ENCODE data around the gene SPON1.
"Not testable (repeated sequence)": the region's sequence is repeated elsewhere in the genome, so short reads cannot be mapped to it uniquely, and the experiment has no call there.

The SPON1 gene

GRCh38 chr11:13962562-13963168 is at the start of gene SPON1:
Gene SPON1, plus strand, starts transcription at chr11:13962723. Its CDS starts 182 bp downstream, at chr11:13962905.
- FAIRE-seq, result no peak

- no peak for FAIRE-seq
Observed at GRCh38 chr11:13917264-13917663, 45.3 kb upstream of the SPON1 start.

GRCh38 chr11:13917904-13918303 is 44.6 kb upstream of the SPON1 start:
- no peak for FAIRE-seq

- no peak for FAIRE-seq
Observed at GRCh38 chr11:13920756-13921155, 41.8 kb upstream of the SPON1 start.

GRCh38 chr11:13921545-13921944 is 41.0 kb upstream of the SPON1 start:
- no peak for FAIRE-seq

GRCh38 chr11:13923182-13923581 is 39.3 kb upstream of the SPON1 start:
- no peak for FAIRE-seq

GRCh38 chr11:13923716-13924650 is 38.5 kb upstream of the SPON1 start:
- FAIRE-seq, result no peak

GRCh38 chr11:13924801-13925327 is 37.7 kb upstream of the SPON1 start:
- no peak for FAIRE-seq

GRCh38 chr11:13926366-13926765 is 36.2 kb upstream of the SPON1 start:
- not testable (repeated sequence) for FAIRE-seq

- no peak for FAIRE-seq
Observed at GRCh38 chr11:13926981-13927380, 35.5 kb upstream of the SPON1 start.

- FAIRE-seq, result no peak
Observed at GRCh38 chr11:13927481-13927880, 35.0 kb upstream of the SPON1 start.

- no peak for FAIRE-seq
Observed at GRCh38 chr11:13928566-13929251, 33.8 kb upstream of the SPON1 start.

GRCh38 chr11:13929395-13929891 is 33.1 kb upstream of the SPON1 start:
- FAIRE-seq, result no peak

GRCh38 chr11:13931356-13931755 is 31.2 kb upstream of the SPON1 start:
- no peak for FAIRE-seq

- not testable (repeated sequence) for FAIRE-seq
Observed at GRCh38 chr11:13937154-13937553, 25.4 kb upstream of the SPON1 start.

GRCh38 chr11:13938829-13939228 is 23.7 kb upstream of the SPON1 start:
- not testable (repeated sequence) for FAIRE-seq

- no peak for FAIRE-seq
Observed at GRCh38 chr11:13939961-13940906, 22.3 kb upstream of the SPON1 start.

- FAIRE-seq, result no peak
Observed at GRCh38 chr11:13940907-13941256, 21.6 kb upstream of the SPON1 start.

GRCh38 chr11:13941775-13942174 is 20.7 kb upstream of the SPON1 start:
- FAIRE-seq, result no peak

GRCh38 chr11:13942378-13942777 is 20.1 kb upstream of the SPON1 start:
- FAIRE-seq, result no peak

- FAIRE-seq, result no peak
Observed at GRCh38 chr11:13942971-13943381, 19.5 kb upstream of the SPON1 start.

- FAIRE-seq, result no peak
Observed at GRCh38 chr11:13944016-13944415, 18.5 kb upstream of the SPON1 start.

Measured in islet of Langerhans (tissue), 1 donor.